Measurements from ENCODE around the gene PRICKLE1.

DNA sequence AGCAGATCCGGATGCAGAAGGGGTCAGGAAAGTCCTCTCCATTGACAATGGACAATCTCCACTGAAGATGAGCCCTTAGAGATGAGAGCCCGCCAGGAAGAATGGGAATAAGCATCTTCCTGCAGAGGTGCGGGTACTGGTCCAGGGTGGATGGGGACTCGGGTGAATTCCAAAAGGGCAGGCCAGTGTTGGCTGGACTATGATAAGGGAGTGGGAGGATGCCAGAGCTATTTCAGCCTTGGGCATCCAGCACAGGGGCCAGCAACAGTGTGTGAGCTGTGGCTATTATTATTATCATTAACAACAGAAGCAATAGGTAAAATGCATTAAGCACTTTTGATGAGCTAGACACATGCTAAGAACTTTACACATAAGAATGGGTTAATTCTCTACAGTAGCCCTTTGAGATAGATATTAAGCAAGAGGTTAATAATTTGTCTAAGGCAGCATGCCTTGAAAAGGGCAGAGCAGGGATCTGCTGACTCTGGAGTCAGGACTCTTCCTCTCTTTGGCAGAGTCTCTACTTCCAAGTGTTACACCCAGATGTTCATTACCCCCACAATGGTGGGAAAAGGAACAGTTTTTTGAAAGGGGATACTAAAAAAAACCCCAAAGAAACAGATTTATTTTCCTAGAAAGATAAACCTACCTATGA lies 55.2 kb downstream of the PRICKLE1 start:
- TF ChIP-seq, protein P1, sequence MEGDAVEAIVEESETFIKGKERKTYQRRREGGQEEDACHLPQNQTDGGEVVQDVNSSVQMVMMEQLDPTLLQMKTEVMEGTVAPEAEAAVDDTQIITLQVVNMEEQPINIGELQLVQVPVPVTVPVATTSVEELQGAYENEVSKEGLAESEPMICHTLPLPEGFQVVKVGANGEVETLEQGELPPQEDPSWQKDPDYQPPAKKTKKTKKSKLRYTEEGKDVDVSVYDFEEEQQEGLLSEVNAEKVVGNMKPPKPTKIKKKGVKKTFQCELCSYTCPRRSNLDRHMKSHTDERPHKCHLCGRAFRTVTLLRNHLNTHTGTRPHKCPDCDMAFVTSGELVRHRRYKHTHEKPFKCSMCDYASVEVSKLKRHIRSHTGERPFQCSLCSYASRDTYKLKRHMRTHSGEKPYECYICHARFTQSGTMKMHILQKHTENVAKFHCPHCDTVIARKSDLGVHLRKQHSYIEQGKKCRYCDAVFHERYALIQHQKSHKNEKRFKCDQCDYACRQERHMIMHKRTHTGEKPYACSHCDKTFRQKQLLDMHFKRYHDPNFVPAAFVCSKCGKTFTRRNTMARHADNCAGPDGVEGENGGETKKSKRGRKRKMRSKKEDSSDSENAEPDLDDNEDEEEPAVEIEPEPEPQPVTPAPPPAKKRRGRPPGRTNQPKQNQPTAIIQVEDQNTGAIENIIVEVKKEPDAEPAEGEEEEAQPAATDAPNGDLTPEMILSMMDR (IDR thresholded peaks at IDR 0.05; ENCODE audit: low read depth, low read length), result no peak
- TF ChIP-seq POLR2A (IDR thresholded peaks at IDR 0.05; ENCODE audit: extremely low read depth, insufficient read length) (no peak), MYC (IDR thresholded peaks at IDR 0.05; ENCODE audit: low read depth, low read length) (no peak)
- TF ChIP-seq, protein P2, sequence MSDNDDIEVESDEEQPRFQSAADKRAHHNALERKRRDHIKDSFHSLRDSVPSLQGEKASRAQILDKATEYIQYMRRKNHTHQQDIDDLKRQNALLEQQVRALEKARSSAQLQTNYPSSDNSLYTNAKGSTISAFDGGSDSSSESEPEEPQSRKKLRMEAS (IDR thresholded peaks at IDR 0.05; ENCODE audit: low read depth, low read length), result no peak

Measured in NB4 (cell line).